Progenitor cell of endocrine pancreas (in vitro differentiated cells): Measurements from ENCODE around the gene ZNF501. TPM values are rescaled to one million over a fixed set of nuclear protein-coding genes. Genes with fewer than 3 reads are reported as not detected.

Experiments
- DNase-seq: peaks from one replicate; pipeline ENCODE4 v3.0.0; 2021; ENCODE audit warnings: low spot score; ENCODE audit not compliant: unreplicated experiment
- H3K27ac Mint-ChIP-seq: 2 replicates; pipeline ENCODE4 v1.8.0; 2021; ENCODE audit warnings: mild to moderate bottlenecking, moderate library complexity, mixed read lengths
- H3K27me3 Mint-ChIP-seq: 2 replicates; pipeline ENCODE4 v1.8.0; 2021; ENCODE audit warnings: mixed read lengths
- H3K36me3 Mint-ChIP-seq: 2 replicates; pipeline ENCODE4 v1.8.0; 2022; ENCODE audit warnings: mixed read lengths; ENCODE audit not compliant: insufficient read depth
- H3K4me1 Mint-ChIP-seq: 2 replicates; pipeline ENCODE4 v1.8.0; 2021; ENCODE audit warnings: low read depth, mixed read lengths
- H3K4me3 Mint-ChIP-seq: 2 replicates; pipeline ENCODE4 v1.8.0; 2021; ENCODE audit warnings: low read depth, mild to moderate bottlenecking, moderate library complexity, mixed read lengths
- H3K9me3 Mint-ChIP-seq: 2 replicates; pipeline ENCODE4 v1.8.0; 2021; ENCODE audit warnings: low read depth, mixed read lengths
- CTCF ChIP-seq: fragments of 200-600 bp; sonication (generic); IDR thresholded peaks from one replicate; pipeline ENCODE4 v1.5.0; 2021; ENCODE audit warnings: antibody characterized with exemption, mild to moderate bottlenecking; ENCODE audit not compliant: unreplicated experiment
- total RNA-seq: library from RNA; stranded (reverse); gene quantifications from 2 replicates; pipeline ENCODE4 v1.2.1, GENCODE V29; 2021

Gene ZNF501
- total RNA-seq, 1 donor from 2014 or later = 7.5 TPM

- Mint-ChIP-seq H3K4me1 (no peaks in the 10 kb centered on the region), H3K9me3 (peaks cover 32% of the 10 kb centered on the region), H3K4me3 (no peak overlapping the region), H3K27ac (no peak overlapping the region), H3K36me3 (peaks cover 61% of the 10 kb centered on the region), H3K27me3 (no peaks in the 10 kb centered on the region)
- no peak for DNase-seq
- TF ChIP-seq CTCF = no peak
Observed at GRCh38 chr3:44772099-44772442, 42.6 kb downstream of the ZNF501 start.

- TF ChIP-seq CTCF = no peak
- no peak overlapping the region for H3K4me3 Mint-ChIP-seq
- DNase-seq = no peak
- H3K27me3 Mint-ChIP-seq = no peaks in the 10 kb centered on the region
- no peak overlapping the region for H3K27ac Mint-ChIP-seq
- H3K4me1 Mint-ChIP-seq = no peaks in the 10 kb centered on the region
- H3K9me3 Mint-ChIP-seq = no peaks in the 10 kb centered on the region
- peaks cover 11% of the 10 kb centered on the region for H3K36me3 Mint-ChIP-seq
Observed at GRCh38 chr3:44782891-44783290, 53.5 kb downstream of the ZNF501 start.

Other genes with a start within 250 kb of the ZNF501 start
- gene ZKSCAN7, start 174.4 kb upstream of the ZNF501 start, total RNA-seq = 22.4 and 25.0 TPM in 2 replicates
- gene ZNF660, start 144.7 kb upstream of the ZNF501 start, total RNA-seq = 22.6 and 27.1 TPM in 2 replicates
- 34.1 and 34.5 TPM in 2 replicates for gene ZNF197, start 104.6 kb upstream of the ZNF501 start, total RNA-seq
- gene ZNF35, start 80.9 kb upstream of the ZNF501 start, total RNA-seq = 19.0 and 19.3 TPM in 2 replicates
- gene ZNF502, start 17.0 kb upstream of the ZNF501 start, total RNA-seq = not detected in 2 replicates
- 37.0 and 38.8 TPM in 2 replicates for gene KIAA1143, start 32.0 kb downstream of the ZNF501 start, total RNA-seq
- gene KIF15, start 32.2 kb downstream of the ZNF501 start, total RNA-seq = 17.0 and 21.4 TPM in 2 replicates
- 13.4 and 13.6 TPM in 2 replicates for gene TMEM42, start 132.3 kb downstream of the ZNF501 start, total RNA-seq
- gene TGM4, start 145.0 kb downstream of the ZNF501 start, total RNA-seq = not detected in 2 replicates
- 61.2 and 64.9 TPM in 2 replicates for gene ZDHHC3, start 246.5 kb downstream of the ZNF501 start, total RNA-seq
- gene EXOSC7, start 246.6 kb downstream of the ZNF501 start, total RNA-seq = 50.7 and 51.2 TPM in 2 replicates